K562 (cell line): ENCODE data around the gene NAA80. TPM values are rescaled to one million over a fixed set of nuclear protein-coding genes. Genes with fewer than 3 reads are reported as not detected.

ENCODE experiments used
- CBFA2T3 ChIP-seq: fragments of 450-650 bp; IDR thresholded peaks from 2 replicates; pipeline ENCODE4 v1.6.1; 2017
- CREBBP ChIP-seq: IDR thresholded peaks from one replicate; pipeline ENCODE4 v1.6.1; 2012; ENCODE audit warnings: low read depth, mild to moderate bottlenecking, control low read depth, inconsistent platforms, low read length
- GATAD2A ChIP-seq: fragments of 450-650 bp; IDR thresholded peaks from 2 replicates; pipeline ENCODE4 v1.6.1; 2017
- IFI16 ChIP-seq: fragments of 250-450 bp; sonication (Bioruptor Pico); IDR thresholded peaks from 2 replicates; pipeline ENCODE4 v2.1.2; 2022; ENCODE audit warnings: mild to moderate bottlenecking, inconsistent platforms
- RFX5 ChIP-seq: IDR thresholded peaks from 2 replicates; pipeline ENCODE4 v1.6.1; 2011; ENCODE audit warnings: low read depth, mild to moderate bottlenecking, improper control_type of control experiment, low read length
- SMARCB1 ChIP-seq: IDR thresholded peaks from 2 replicates; pipeline ENCODE4 v1.6.1; 2011; ENCODE audit warnings: improper control_type of control experiment, low read depth; ENCODE audit not compliant: insufficient read length
- TBL1XR1 ChIP-seq, 2 experiments: IDR thresholded peaks; 2 replicates each; pipeline ENCODE4 v1.6.1; 2012; ENCODE audit warnings: improper control_type of control experiment in 2 of 2, low read length in 2 of 2, mild to moderate bottlenecking in 1 of 2
- ZBED1 ChIP-seq: IDR thresholded peaks from 2 replicates; pipeline ENCODE4 v1.6.1; 2014
- ZFP30 ChIP-seq: fragments of 250-450 bp; sonication (Bioruptor Pico); IDR thresholded peaks from 2 replicates; pipeline ENCODE4 v1.8.0; 2022; ENCODE audit warnings: moderate library complexity, mild to moderate bottlenecking, inconsistent platforms, borderline replicate concordance
- ZNF12 ChIP-seq: sonication (generic); formaldehyde crosslinking; IDR thresholded peaks from 2 replicates; pipeline ENCODE4 v1.4.0; 2020; ENCODE audit warnings: mild to moderate bottlenecking, missing genetic modification reagents
- ZNF445 ChIP-seq: fragments of 250-450 bp; sonication (Bioruptor Pico); IDR thresholded peaks from 2 replicates; pipeline ENCODE4 v1.4.0; 2020; ENCODE audit warnings: low read depth, mild to moderate bottlenecking, moderate library complexity
- ZNF707 ChIP-seq: fragments of 250-450 bp; sonication (Bioruptor Pico); conservative IDR thresholded peaks from 2 replicates; pipeline ENCODE4 v1.8.0; 2022; ENCODE audit warnings: inconsistent platforms, mild to moderate bottlenecking, moderate library complexity
- polyA plus RNA-seq, 8 experiments: library from polyadenylated mRNA; depleted of rRNA in 4 of 8; stranded (reverse) in 5 of 8; unstranded in 3 of 8; fragments of >200 nt; fragmentation: Nextera tagmentation in 2 of 8; fragmentation: Illumina TruSeq in 1 of 8; extraction: Ambion mirVana in 2 of 8; extraction: Trizol in 1 of 8; gene quantifications; 2 replicates each; pipeline versions ENCODE4 v1.2.1 to v1.2.3, GENCODE V29; 2011 to 2014; ENCODE audit warnings: inconsistent platforms in 1 of 8, missing spikeins in 1 of 8
- total RNA-seq, 7 experiments: library from RNA; depleted of rRNA in 6 of 7; stranded (reverse); fragments of >200 nt in 6 of 7; fragmentation: Illumina TruSeq in 2 of 7; extraction: Trizol in 2 of 7; gene quantifications; 2 replicates each; pipeline versions ENCODE4 v1.2.1 to v1.2.3, GENCODE V29; 2011 to 2021; ENCODE audit warnings: low replicate concordance in 1 of 7
- TF ChIP-seq, protein P1 (sequence below): fragments of 250-450 bp; sonication (Bioruptor Pico); IDR thresholded peaks from 2 replicates; pipeline ENCODE4 v1.8.0; 2022; ENCODE audit warnings: inconsistent platforms, mild to moderate bottlenecking, moderate library complexity, borderline replicate concordance
- TF ChIP-seq, protein P2 (sequence below), 2 experiments: fragments of 200-800 bp in 1 of 2; sonication (Bioruptor generic) in 1 of 2; sonication (generic) in 1 of 2; formaldehyde crosslinking in 1 of 2; IDR thresholded peaks in 1 of 2; conservative IDR thresholded peaks in 1 of 2; 2 replicates each; pipeline versions ENCODE4 v1.5.0 to v1.6.1; 2016 to 2020; ENCODE audit warnings: missing compliant biosample characterization in 1 of 2, missing genetic modification characterization in 1 of 2, missing genetic modification reagents in 1 of 2
- TF ChIP-seq, protein P3 (sequence below), 2 experiments: IDR thresholded peaks; 2 replicates each; pipeline ENCODE4 v1.6.1; 2012; ENCODE audit warnings: improper control_type of control experiment in 2 of 2, low read depth in 2 of 2, low read length in 2 of 2, borderline replicate concordance in 1 of 2
- TF ChIP-seq, protein P4 (sequence below): sonication (generic); formaldehyde crosslinking; IDR thresholded peaks from 2 replicates; pipeline ENCODE4 v1.8.1; 2022; ENCODE audit warnings: missing genetic modification reagents
- TF ChIP-seq, protein P5 (sequence below): fragments of 250-450 bp; sonication (Bioruptor Pico); IDR thresholded peaks from 2 replicates; pipeline ENCODE4 v1.4.0; 2020; ENCODE audit warnings: mild to moderate bottlenecking, moderate library complexity

The NAA80 gene
- total and polyA plus RNA-seq, 9 of the 15 experiments (the other 6 are each of a cell fraction or from before 2014, with no cell fraction given) = 0.82 to 24.0 (median 8.6) TPM

DNA sequence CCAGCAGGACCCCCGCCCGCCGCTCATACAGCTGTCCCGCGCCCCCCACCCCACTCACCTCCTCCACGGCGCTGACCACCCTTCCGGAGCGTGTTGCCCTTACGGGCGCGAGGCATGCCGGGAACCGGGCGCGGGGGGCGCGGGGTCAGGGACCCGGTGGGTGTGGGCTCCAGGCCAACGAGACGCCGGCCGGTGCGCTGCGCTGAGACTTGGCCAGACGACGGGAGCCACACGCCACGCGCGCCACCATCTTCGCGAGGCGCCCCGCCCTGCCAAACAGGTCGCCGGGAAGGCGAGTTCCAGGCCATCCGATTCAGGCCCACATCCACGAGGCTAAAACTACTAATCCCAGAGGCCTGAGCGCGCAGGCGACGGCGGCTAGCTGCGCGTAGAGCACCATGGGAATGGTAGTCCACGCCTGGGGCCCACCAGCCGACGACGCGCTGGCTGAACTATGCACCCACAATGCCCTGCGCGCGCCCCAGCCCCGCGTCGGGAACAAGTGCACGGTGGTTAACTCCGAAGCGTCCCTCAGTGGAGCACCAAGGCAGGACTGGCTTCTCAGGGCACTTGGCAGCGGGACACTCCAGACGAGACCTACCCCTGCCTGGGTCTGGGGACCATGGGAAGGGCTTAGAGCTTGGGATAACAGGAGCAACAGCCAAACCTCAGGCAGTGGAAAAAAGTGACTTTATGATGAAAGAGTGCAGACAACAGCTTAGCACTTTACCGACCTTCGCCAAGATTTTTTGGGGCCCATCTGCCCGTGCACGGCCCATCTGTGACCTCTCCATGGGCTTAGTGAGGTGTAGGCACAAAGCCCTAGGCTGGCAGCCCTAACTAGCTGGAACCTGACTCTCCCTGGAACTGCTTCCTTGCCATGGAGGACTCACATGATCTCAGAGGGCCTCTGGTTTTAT, 6.8 kb downstream of the NAA80 start, which contains the start of gene IFRD2 (continued):
- TF ChIP-seq CBFA2T3 (no peak), TBL1XR1 (IDR thresholded peaks at IDR 0.05; ENCODE audit: low read length in 2 of 2) (no peak), ZBED1 (no peak), RFX5 (no peak), GATAD2A (no peak), ZNF12 (CRISPR knock-in tag) (no peak), ZNF445 (CRISPR knock-in tag) (no peak), ZNF707 (CRISPR knock-in tag) (no peak), SMARCB1 (no peak), ZFP30 (CRISPR knock-in tag) (no peak), CREBBP (no peak), IFI16 (CRISPR knock-in tag) (no peak)
- TF ChIP-seq, protein P1, sequence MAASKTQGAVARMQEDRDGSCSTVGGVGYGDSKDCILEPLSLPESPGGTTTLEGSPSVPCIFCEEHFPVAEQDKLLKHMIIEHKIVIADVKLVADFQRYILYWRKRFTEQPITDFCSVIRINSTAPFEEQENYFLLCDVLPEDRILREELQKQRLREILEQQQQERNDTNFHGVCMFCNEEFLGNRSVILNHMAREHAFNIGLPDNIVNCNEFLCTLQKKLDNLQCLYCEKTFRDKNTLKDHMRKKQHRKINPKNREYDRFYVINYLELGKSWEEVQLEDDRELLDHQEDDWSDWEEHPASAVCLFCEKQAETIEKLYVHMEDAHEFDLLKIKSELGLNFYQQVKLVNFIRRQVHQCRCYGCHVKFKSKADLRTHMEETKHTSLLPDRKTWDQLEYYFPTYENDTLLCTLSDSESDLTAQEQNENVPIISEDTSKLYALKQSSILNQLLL = no peak
- TF ChIP-seq, protein P2, sequence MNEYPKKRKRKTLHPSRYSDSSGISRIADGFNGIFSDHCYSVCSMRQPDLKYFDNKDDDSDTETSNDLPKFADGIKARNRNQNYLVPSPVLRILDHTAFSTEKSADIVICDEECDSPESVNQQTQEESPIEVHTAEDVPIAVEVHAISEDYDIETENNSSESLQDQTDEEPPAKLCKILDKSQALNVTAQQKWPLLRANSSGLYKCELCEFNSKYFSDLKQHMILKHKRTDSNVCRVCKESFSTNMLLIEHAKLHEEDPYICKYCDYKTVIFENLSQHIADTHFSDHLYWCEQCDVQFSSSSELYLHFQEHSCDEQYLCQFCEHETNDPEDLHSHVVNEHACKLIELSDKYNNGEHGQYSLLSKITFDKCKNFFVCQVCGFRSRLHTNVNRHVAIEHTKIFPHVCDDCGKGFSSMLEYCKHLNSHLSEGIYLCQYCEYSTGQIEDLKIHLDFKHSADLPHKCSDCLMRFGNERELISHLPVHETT (CRISPR knock-in tag; conservative IDR thresholded peaks at IDR 0.05 in 1 of 2, IDR thresholded peaks at IDR 0.05 in 1 of 2) = peak in 1 of 2 experiments; percentile 91; a peak in 2 of 4 replicates
- TF ChIP-seq, protein P3, sequence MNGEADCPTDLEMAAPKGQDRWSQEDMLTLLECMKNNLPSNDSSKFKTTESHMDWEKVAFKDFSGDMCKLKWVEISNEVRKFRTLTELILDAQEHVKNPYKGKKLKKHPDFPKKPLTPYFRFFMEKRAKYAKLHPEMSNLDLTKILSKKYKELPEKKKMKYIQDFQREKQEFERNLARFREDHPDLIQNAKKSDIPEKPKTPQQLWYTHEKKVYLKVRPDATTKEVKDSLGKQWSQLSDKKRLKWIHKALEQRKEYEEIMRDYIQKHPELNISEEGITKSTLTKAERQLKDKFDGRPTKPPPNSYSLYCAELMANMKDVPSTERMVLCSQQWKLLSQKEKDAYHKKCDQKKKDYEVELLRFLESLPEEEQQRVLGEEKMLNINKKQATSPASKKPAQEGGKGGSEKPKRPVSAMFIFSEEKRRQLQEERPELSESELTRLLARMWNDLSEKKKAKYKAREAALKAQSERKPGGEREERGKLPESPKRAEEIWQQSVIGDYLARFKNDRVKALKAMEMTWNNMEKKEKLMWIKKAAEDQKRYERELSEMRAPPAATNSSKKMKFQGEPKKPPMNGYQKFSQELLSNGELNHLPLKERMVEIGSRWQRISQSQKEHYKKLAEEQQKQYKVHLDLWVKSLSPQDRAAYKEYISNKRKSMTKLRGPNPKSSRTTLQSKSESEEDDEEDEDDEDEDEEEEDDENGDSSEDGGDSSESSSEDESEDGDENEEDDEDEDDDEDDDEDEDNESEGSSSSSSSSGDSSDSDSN (IDR thresholded peaks at IDR 0.05; ENCODE audit: borderline replicate concordance in 1 of 2, low read depth in 2 of 2, low read length in 2 of 2) = no peak
- TF ChIP-seq, protein P4, sequence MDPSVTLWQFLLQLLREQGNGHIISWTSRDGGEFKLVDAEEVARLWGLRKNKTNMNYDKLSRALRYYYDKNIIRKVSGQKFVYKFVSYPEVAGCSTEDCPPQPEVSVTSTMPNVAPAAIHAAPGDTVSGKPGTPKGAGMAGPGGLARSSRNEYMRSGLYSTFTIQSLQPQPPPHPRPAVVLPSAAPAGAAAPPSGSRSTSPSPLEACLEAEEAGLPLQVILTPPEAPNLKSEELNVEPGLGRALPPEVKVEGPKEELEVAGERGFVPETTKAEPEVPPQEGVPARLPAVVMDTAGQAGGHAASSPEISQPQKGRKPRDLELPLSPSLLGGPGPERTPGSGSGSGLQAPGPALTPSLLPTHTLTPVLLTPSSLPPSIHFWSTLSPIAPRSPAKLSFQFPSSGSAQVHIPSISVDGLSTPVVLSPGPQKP = no peak
- TF ChIP-seq, protein P5, sequence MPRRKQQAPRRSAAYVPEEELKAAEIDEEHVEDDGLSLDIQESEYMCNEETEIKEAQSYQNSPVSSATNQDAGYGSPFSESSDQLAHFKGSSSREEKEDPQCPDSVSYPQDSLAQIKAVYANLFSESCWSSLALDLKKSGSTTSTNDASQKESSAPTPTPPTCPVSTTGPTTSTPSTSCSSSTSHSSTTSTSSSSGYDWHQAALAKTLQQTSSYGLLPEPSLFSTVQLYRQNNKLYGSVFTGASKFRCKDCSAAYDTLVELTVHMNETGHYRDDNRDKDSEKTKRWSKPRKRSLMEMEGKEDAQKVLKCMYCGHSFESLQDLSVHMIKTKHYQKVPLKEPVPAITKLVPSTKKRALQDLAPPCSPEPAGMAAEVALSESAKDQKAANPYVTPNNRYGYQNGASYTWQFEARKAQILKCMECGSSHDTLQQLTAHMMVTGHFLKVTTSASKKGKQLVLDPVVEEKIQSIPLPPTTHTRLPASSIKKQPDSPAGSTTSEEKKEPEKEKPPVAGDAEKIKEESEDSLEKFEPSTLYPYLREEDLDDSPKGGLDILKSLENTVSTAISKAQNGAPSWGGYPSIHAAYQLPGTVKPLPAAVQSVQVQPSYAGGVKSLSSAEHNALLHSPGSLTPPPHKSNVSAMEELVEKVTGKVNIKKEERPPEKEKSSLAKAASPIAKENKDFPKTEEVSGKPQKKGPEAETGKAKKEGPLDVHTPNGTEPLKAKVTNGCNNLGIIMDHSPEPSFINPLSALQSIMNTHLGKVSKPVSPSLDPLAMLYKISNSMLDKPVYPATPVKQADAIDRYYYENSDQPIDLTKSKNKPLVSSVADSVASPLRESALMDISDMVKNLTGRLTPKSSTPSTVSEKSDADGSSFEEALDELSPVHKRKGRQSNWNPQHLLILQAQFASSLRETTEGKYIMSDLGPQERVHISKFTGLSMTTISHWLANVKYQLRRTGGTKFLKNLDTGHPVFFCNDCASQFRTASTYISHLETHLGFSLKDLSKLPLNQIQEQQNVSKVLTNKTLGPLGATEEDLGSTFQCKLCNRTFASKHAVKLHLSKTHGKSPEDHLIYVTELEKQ (CRISPR knock-in tag) = no peak
